ENCODE results near the gene VAPA. TPM values are rescaled to one million over a fixed set of nuclear protein-coding genes. Genes with fewer than 3 reads are reported as not detected.

VAPA gene
- total RNA-seq, 1 experiment from 2014 or later = 138 TPM

- no peak for DNase-seq
- Histone ChIP-seq H3K79me2 (ENCODE audit: low read length) (peaks cover 41% of the 10 kb centered on the region), H3K9ac (ENCODE audit: low read length) (peak overlapping the region; percentile 93), H3K9me2 (replicated peaks; ENCODE audit: insufficient read depth, low read length) (no peaks in the 10 kb centered on the region), H3K9me3 (ENCODE audit: low read length) (peaks cover 2% of the 10 kb centered on the region; the same call in 1 of the 2 replicates), H4K20me1 (ENCODE audit: insufficient read depth, low read depth, low read length) (peaks cover 33% of the 10 kb centered on the region), H3K27ac (ENCODE audit: low read length) (no peak overlapping the region), H2AFZ (ENCODE audit: low read length) (peak overlapping the region; percentile 99; the same call in 1 of the 2 replicates), H3K4me1 (ENCODE audit: low read length) (peaks cover 33% of the 10 kb centered on the region), H3K27me3 (ENCODE audit: low read length) (no peaks in the 10 kb centered on the region), H3K4me3 (ENCODE audit: low read length) (peak overlapping the region; percentile 92), H3K4me2 (ENCODE audit: low read depth, low read length, poor library complexity, severe bottlenecking) (peak overlapping the region; percentile 73), H3K36me3 (ENCODE audit: insufficient read depth, low read length) (no peaks in the 10 kb centered on the region)
Measured at GRCh38 chr18:9913151-9913525, 678 bp upstream of the VAPA start.

GRCh38 chr18:9914334-9914583 is 443 bp downstream of the VAPA start:
- no peaks in the 10 kb centered on the region for H3K36me3 ChIP-seq (ENCODE audit: insufficient read depth, low read length)
- H3K9ac ChIP-seq (ENCODE audit: low read length) = peak overlapping the region; percentile 93
- peaks cover 2% of the 10 kb centered on the region; the same call in 1 of the 2 replicates for H3K9me3 ChIP-seq (ENCODE audit: low read length)
- peaks cover 44% of the 10 kb centered on the region for H3K4me1 ChIP-seq (ENCODE audit: low read length)
- H3K4me3 ChIP-seq (ENCODE audit: low read length) = peak overlapping the region; percentile 92
- peak; percentile 75 for DNase-seq
- no peaks in the 10 kb centered on the region for H3K9me2 ChIP-seq (replicated peaks; ENCODE audit: insufficient read depth, low read length)
- no peaks in the 10 kb centered on the region for H3K27me3 ChIP-seq (ENCODE audit: low read length)
- H3K4me2 ChIP-seq (ENCODE audit: low read depth, low read length, poor library complexity, severe bottlenecking) = peak overlapping the region; percentile 73
- H4K20me1 ChIP-seq (ENCODE audit: insufficient read depth, low read depth, low read length) = peaks cover 45% of the 10 kb centered on the region
- peak overlapping the region; percentile 70 for H3K27ac ChIP-seq (ENCODE audit: low read length)
- peaks cover 52% of the 10 kb centered on the region for H3K79me2 ChIP-seq (ENCODE audit: low read length)
- H2AFZ ChIP-seq (ENCODE audit: low read length) = no peak overlapping the region

DNA sequence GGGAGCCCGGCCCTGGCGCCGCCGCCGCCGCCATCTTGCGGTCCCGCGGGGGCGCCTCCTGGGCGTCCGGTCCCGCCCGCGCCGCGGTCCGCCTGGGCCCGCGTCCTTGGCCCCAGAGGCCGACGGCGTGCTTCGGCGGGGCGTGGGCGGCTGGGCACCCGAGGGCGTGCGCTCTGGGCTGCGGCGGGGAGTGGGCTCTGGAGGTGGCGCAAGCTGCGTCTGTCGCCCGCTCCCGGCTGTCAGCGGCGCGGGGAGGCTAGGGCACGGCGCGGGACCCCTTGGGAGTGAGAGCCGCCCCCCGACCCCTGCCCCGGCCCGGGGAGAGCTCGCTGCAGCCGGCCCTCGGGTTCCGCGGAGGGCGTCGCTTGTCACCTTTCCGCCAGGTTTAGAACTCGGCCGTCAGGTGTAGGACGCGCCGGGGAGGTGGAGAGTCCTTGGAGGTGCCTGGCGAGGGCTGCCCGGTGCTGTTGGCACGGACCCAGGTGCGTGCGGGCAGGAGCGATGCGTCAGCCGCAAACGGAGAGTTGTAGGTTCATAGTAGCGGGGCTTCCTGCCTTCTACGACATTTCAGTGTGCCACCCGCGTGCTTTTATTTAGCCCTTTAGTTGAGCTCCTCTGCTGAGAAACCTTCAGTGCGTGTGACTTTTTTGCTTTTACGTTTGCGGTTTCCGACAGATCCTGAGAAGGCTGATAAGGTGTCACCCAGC is 921 bp downstream of the VAPA start:
- H3K27ac ChIP-seq (ENCODE audit: low read length) = peak overlapping the region; percentile 43
- H3K4me2 ChIP-seq (ENCODE audit: low read depth, low read length, poor library complexity, severe bottlenecking) = peak overlapping the region; percentile 88
- H3K9me3 ChIP-seq (ENCODE audit: low read length) = peaks cover 2% of the 10 kb centered on the region; the same call in 1 of the 2 replicates
- no peak overlapping the region for H2AFZ ChIP-seq (ENCODE audit: low read length)
- DNase-seq = peak; percentile 84
- H4K20me1 ChIP-seq (ENCODE audit: insufficient read depth, low read depth, low read length) = peaks cover 49% of the 10 kb centered on the region
- peaks cover 57% of the 10 kb centered on the region for H3K79me2 ChIP-seq (ENCODE audit: low read length)
- peak overlapping the region; percentile 96 for H3K4me3 ChIP-seq (ENCODE audit: low read length)
- H3K4me1 ChIP-seq (ENCODE audit: low read length) = peaks cover 49% of the 10 kb centered on the region
- H3K9ac ChIP-seq (ENCODE audit: low read length) = peak overlapping the region; percentile 93
- H3K27me3 ChIP-seq (ENCODE audit: low read length) = no peaks in the 10 kb centered on the region
- H3K36me3 ChIP-seq (ENCODE audit: insufficient read depth, low read length) = no peaks in the 10 kb centered on the region
- no peaks in the 10 kb centered on the region for H3K9me2 ChIP-seq (replicated peaks; ENCODE audit: insufficient read depth, low read length)

- H3K4me1 ChIP-seq (ENCODE audit: low read length) = peaks cover 56% of the 10 kb centered on the region
- peaks cover 56% of the 10 kb centered on the region for H4K20me1 ChIP-seq (ENCODE audit: insufficient read depth, low read depth, low read length)
- H2AFZ ChIP-seq (ENCODE audit: low read length) = no peak overlapping the region
- H3K27me3 ChIP-seq (ENCODE audit: low read length) = no peaks in the 10 kb centered on the region
- H3K9ac ChIP-seq (ENCODE audit: low read length) = peak overlapping the region; percentile 93
- peaks cover 65% of the 10 kb centered on the region for H3K79me2 ChIP-seq (ENCODE audit: low read length)
- no peaks in the 10 kb centered on the region for H3K9me2 ChIP-seq (replicated peaks; ENCODE audit: insufficient read depth, low read length)
- H3K27ac ChIP-seq (ENCODE audit: low read length) = peak overlapping the region; percentile 43
- peaks cover 2% of the 10 kb centered on the region; the same call in 1 of the 2 replicates for H3K9me3 ChIP-seq (ENCODE audit: low read length)
- DNase-seq = no peak
- peak overlapping the region; percentile 88 for H3K4me2 ChIP-seq (ENCODE audit: low read depth, low read length, poor library complexity, severe bottlenecking)
- no peaks in the 10 kb centered on the region for H3K36me3 ChIP-seq (ENCODE audit: insufficient read depth, low read length)
- peak overlapping the region; percentile 96 for H3K4me3 ChIP-seq (ENCODE audit: low read length)
Measured at GRCh38 chr18:9915291-9916076, 1.7 kb downstream of the VAPA start.

DNA sequence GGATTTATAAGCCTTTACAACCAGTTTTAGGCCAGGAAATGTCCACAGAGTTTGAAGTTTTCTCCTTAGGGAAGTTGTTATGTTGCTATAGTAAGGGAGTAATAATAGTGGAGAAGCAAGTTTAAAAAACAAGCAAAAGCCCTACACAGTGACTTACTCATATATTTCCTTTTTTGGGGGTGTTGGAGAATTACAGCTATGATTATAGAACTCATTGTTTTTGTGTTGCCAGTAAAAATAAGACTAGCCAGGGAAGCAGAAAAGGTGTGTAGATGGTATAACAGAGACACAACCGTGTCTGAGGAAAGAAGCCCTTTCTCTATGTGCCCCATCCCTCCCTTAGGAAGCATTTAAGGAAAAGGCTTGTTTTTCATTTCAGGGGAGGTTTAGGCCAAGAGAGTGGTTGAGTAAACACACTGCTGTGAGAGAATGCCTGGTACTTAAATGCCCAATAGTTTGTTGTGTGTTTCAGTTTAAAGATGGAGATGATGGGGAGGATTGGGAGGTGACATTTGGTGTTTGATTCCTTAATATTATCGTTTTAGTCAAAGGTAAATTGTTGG is 2.3 kb downstream of the VAPA start:
- DNase-seq = no peak
- Histone ChIP-seq H2AFZ (ENCODE audit: low read length) (no peak overlapping the region), H3K27ac (ENCODE audit: low read length) (no peak overlapping the region), H3K9me2 (replicated peaks; ENCODE audit: insufficient read depth, low read length) (no peaks in the 10 kb centered on the region), H3K9me3 (ENCODE audit: low read length) (peaks cover 2% of the 10 kb centered on the region; the same call in 1 of the 2 replicates), H4K20me1 (ENCODE audit: insufficient read depth, low read depth, low read length) (peaks cover 63% of the 10 kb centered on the region), H3K79me2 (ENCODE audit: low read length) (peaks cover 71% of the 10 kb centered on the region), H3K4me1 (ENCODE audit: low read length) (peaks cover 63% of the 10 kb centered on the region), H3K4me3 (ENCODE audit: low read length) (peak overlapping the region; percentile 96), H3K9ac (ENCODE audit: low read length) (peak overlapping the region; percentile 93), H3K36me3 (ENCODE audit: insufficient read depth, low read length) (no peaks in the 10 kb centered on the region), H3K4me2 (ENCODE audit: low read depth, low read length, poor library complexity, severe bottlenecking) (peak overlapping the region; percentile 88), H3K27me3 (ENCODE audit: low read length) (no peaks in the 10 kb centered on the region)

- Histone ChIP-seq H3K27me3 (ENCODE audit: low read length) (no peaks in the 10 kb centered on the region), H4K20me1 (ENCODE audit: insufficient read depth, low read depth, low read length) (peaks cover 67% of the 10 kb centered on the region), H3K79me2 (ENCODE audit: low read length) (peaks cover 78% of the 10 kb centered on the region), H3K9me3 (ENCODE audit: low read length) (peaks cover 2% of the 10 kb centered on the region; the same call in 1 of the 2 replicates), H3K9ac (ENCODE audit: low read length) (peak overlapping the region; percentile 93; the same call in 1 of the 2 replicates), H3K36me3 (ENCODE audit: insufficient read depth, low read length) (no peaks in the 10 kb centered on the region), H3K27ac (ENCODE audit: low read length) (no peak overlapping the region), H2AFZ (ENCODE audit: low read length) (no peak overlapping the region), H3K4me2 (ENCODE audit: low read depth, low read length, poor library complexity, severe bottlenecking) (peak overlapping the region; percentile 88), H3K9me2 (replicated peaks; ENCODE audit: insufficient read depth, low read length) (no peaks in the 10 kb centered on the region), H3K4me3 (ENCODE audit: low read length) (peak overlapping the region; percentile 96; the same call in 1 of the 2 replicates), H3K4me1 (ENCODE audit: low read length) (peaks cover 68% of the 10 kb centered on the region)
- DNase-seq = no peak
Measured at GRCh38 chr18:9916808-9917207, 3.0 kb downstream of the VAPA start.

DNA sequence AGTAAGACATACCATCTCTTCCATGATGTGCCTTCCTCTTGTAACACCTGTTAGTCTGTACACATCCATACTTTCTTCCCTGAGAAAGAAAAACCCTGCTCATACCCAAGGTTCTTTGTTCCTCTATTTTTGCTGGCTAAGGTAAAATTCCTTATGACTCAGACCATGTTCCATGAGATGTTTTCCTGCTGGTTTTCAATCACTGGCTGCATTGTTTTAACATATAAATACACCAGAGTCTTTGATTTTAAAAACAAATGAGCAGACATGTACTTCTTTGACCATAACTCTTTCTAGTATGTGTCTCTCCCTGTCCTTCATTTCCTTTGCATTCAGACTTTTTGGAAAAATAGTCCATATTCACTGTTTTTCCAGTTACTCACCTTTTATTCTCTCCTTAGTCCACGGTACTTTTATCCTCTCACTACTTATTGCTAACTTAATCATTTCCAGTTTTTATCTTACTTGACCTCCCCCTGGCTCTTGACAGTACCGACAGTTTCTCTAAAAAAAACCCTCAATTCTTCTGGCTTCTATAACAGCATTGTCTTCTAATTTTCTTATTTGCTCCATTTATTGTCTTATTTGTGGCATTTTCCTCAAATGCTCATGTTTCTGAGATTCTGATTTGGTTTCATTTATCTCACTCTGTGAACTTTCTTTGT is 4.3 kb downstream of the VAPA start:
- Histone ChIP-seq H3K4me2 (ENCODE audit: low read depth, low read length, poor library complexity, severe bottlenecking) (peak overlapping the region; percentile 88), H4K20me1 (ENCODE audit: insufficient read depth, low read depth, low read length) (peaks cover 75% of the 10 kb centered on the region), H3K9me2 (replicated peaks; ENCODE audit: insufficient read depth, low read length) (no peaks in the 10 kb centered on the region), H2AFZ (ENCODE audit: low read length) (no peak overlapping the region), H3K27ac (ENCODE audit: low read length) (peak overlapping the region; percentile 5; the same call in 1 of the 2 replicates), H3K4me1 (ENCODE audit: low read length) (peaks cover 75% of the 10 kb centered on the region), H3K27me3 (ENCODE audit: low read length) (no peaks in the 10 kb centered on the region), H3K36me3 (ENCODE audit: insufficient read depth, low read length) (no peaks in the 10 kb centered on the region), H3K4me3 (ENCODE audit: low read length) (no peak overlapping the region), H3K9me3 (ENCODE audit: low read length) (no peaks in the 10 kb centered on the region), H3K79me2 (ENCODE audit: low read length) (peaks cover 91% of the 10 kb centered on the region), H3K9ac (ENCODE audit: low read length) (no peak overlapping the region)
- DNase-seq = no peak
